Ascending aorta (tissue), 2 donors: ENCODE data around the gene LHFPL3. TPM values are rescaled to one million over a fixed set of nuclear protein-coding genes. Genes with fewer than 3 reads are reported as not detected.

Experiments
- DNase-seq, 2 donors: peaks; one replicate each; pipeline ENCODE4 v3.0.0-alpha.2; 2019; ENCODE audit warnings: low spot score in 2 of 2
- H3K27ac ChIP-seq, 2 donors: fragments of 200-600 bp; sonication (generic); one replicate each; pipeline ENCODE4 v1.5.1; 2016 to 2017; ENCODE audit warnings: mild to moderate bottlenecking in 1 of 2
- H3K27me3 ChIP-seq: fragments of 200-600 bp; sonication (generic); one replicate; pipeline ENCODE4 v1.5.1; 2017
- H3K36me3 ChIP-seq, 2 donors: fragments of 200-600 bp; sonication (generic); one replicate each; pipeline ENCODE4 v1.5.1; 2016
- H3K4me1 ChIP-seq, 2 donors: fragments of 200-600 bp; sonication (generic); one replicate each; pipeline ENCODE4 v1.5.1; 2016 to 2017; ENCODE audit warnings: mild to moderate bottlenecking in 1 of 2
- H3K4me3 ChIP-seq, 2 donors: fragments of 200-600 bp; sonication (generic); one replicate each; pipeline ENCODE4 v1.5.1; 2016 to 2017; ENCODE audit warnings: mild to moderate bottlenecking in 1 of 2
- H3K9me3 ChIP-seq, 2 donors: fragments of 200-600 bp; sonication (generic); one replicate each; pipeline ENCODE4 v1.5.1; 2016
- intact Hi-C: fragments of 100-400 bp; cut with DNase I; formaldehyde crosslinking; loops from one replicate; pipeline ENCODE4 v1.15.1; 2023
- total RNA-seq: library from RNA; depleted of rRNA; stranded (reverse); fragments of >200 nt; gene quantifications from one replicate; pipeline ENCODE4 v1.1.0, GENCODE V29; 2016
- TF ChIP-seq, protein P1 (sequence below), 3 experiments: fragments of 200-600 bp in 2 of 3; fragments of 450-650 bp in 1 of 3; sonication (generic) in 2 of 3; IDR thresholded peaks; one replicate each; pipeline ENCODE4 v1.5.1; 2016 to 2019; ENCODE audit warnings: antibody characterized with exemption in 3 of 3, mild to moderate bottlenecking in 1 of 3, moderate library complexity in 1 of 3

The LHFPL3 gene
- total RNA-seq, 1 donor from 2014 or later: not detected

GRCh38 chr7:104625956-104626355 is 297.6 kb downstream of the LHFPL3 start:
- intact Hi-C loops: no loop called here
- no peak overlapping the region for H3K4me3 ChIP-seq
- H3K4me1 ChIP-seq: no peaks in the 10 kb centered on the region

DNA sequence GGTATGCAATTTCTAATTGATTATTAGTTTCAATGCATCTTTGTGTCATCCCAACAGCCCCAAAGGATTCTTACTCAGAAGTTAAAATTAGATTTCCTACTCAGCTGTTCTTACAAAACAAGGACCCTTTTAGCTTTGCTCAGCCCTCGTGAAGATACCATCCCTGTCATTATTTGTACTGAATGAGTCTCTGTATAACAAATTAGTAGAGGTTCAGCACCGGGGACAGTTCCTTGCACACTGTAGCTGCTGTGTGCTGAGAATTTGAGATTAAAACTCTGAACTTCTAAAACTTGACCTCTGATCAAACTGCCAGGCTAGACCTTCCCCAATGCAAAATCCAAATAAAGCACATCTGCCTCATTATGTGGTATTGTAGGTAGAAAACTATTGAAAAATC is 299.1 kb downstream of the LHFPL3 start:
- Histone ChIP-seq H3K4me1 (no peaks in the 10 kb centered on the region), H3K27ac (no peak overlapping the region), H3K9me3 (no peaks in the 10 kb centered on the region), H3K36me3 (no peaks in the 10 kb centered on the region), H3K27me3 (no peaks in the 10 kb centered on the region), H3K4me3 (no peak overlapping the region)
- intact Hi-C loops: no loop called here
- DNase-seq: no peak
- TF ChIP-seq, protein P1, sequence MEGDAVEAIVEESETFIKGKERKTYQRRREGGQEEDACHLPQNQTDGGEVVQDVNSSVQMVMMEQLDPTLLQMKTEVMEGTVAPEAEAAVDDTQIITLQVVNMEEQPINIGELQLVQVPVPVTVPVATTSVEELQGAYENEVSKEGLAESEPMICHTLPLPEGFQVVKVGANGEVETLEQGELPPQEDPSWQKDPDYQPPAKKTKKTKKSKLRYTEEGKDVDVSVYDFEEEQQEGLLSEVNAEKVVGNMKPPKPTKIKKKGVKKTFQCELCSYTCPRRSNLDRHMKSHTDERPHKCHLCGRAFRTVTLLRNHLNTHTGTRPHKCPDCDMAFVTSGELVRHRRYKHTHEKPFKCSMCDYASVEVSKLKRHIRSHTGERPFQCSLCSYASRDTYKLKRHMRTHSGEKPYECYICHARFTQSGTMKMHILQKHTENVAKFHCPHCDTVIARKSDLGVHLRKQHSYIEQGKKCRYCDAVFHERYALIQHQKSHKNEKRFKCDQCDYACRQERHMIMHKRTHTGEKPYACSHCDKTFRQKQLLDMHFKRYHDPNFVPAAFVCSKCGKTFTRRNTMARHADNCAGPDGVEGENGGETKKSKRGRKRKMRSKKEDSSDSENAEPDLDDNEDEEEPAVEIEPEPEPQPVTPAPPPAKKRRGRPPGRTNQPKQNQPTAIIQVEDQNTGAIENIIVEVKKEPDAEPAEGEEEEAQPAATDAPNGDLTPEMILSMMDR (IDR thresholded peaks at IDR 0.05): no peak

More at GRCh38 chr7:104625956-104626355, 297.6 kb downstream of the LHFPL3 start:
- DNase-seq: no peak
- Histone ChIP-seq H3K36me3 (no peaks in the 10 kb centered on the region), H3K27me3 (no peaks in the 10 kb centered on the region), H3K27ac (no peak overlapping the region), H3K9me3 (no peaks in the 10 kb centered on the region)
- TF ChIP-seq, protein P1 (IDR thresholded peaks at IDR 0.05): no peak

DNA sequence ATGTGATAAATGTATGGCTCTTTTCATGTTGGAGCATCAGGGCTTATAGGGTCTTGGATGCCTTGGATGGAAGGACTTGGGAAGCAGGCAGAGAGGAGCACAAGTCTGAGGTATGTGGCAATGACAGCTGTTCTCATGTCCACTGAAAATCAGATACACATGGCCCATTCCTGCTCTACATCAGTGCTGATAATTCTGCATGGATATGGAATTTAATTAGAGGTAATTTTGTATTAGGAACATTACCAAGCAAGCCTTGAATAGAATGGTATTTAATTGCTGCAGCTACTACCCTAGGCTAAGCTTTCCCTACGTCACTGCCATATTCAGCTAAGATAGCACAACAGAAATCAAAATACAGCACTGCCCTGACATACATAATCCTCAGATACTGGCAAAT is 299.6 kb downstream of the LHFPL3 start:
- H3K27ac ChIP-seq: no peak overlapping the region
- H3K27me3 ChIP-seq: no peaks in the 10 kb centered on the region
- no peaks in the 10 kb centered on the region for H3K9me3 ChIP-seq
- TF ChIP-seq, protein P1 (IDR thresholded peaks at IDR 0.05): no peak
- intact Hi-C loops: no loop called here
- no peaks in the 10 kb centered on the region for H3K36me3 ChIP-seq
- H3K4me3 ChIP-seq: no peak overlapping the region
- no peaks in the 10 kb centered on the region for H3K4me1 ChIP-seq
- DNase-seq: no peak

DNA sequence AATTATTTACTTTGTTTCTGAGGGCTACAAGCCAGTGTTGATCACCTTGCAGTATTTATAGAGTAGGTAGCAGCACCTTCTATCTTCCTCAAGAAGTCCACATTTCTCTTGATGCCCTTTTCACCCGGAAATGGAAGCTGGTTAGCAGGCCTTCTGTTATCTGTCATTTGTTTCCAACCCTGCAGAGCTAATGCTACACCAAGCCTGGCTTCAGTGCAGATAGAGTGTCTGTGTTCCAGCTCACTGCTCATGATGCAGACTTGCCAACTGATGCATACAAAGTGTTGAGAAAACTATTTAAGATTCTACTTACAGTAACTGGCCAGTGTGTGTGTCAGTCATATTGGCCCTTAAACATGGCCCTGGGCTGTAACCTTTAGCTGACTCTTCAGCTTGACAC is 301.0 kb downstream of the LHFPL3 start:
- intact Hi-C loops: no loop called here
- H3K9me3 ChIP-seq: no peaks in the 10 kb centered on the region
- no peaks in the 10 kb centered on the region for H3K4me1 ChIP-seq
- no peaks in the 10 kb centered on the region for H3K27me3 ChIP-seq
- DNase-seq: no peak
- H3K27ac ChIP-seq: no peak overlapping the region
- no peaks in the 10 kb centered on the region for H3K36me3 ChIP-seq
- TF ChIP-seq, protein P1 (IDR thresholded peaks at IDR 0.05): no peak
- H3K4me3 ChIP-seq: no peak overlapping the region

DNA sequence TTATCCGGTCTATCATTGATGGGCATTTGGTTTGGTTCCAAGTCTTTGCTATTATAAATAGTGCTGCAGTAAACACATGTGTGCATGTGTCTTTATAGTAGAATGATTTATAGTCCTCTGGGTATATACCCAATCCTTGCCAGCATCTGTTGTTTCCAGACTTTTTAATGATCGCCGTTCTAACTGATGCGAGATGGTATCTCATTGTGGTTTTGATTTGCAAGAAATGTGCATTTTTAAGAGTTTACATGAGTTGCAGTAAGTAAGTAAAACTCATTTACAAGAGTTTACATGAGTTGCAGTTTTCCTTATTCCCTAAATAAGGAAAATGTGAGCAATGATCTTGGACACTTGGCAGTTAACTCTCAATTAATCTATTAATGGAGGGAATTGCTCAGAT is 312.1 kb downstream of the LHFPL3 start:
- no peak overlapping the region for H3K27ac ChIP-seq
- H3K36me3 ChIP-seq: no peaks in the 10 kb centered on the region
- no peak overlapping the region for H3K4me3 ChIP-seq
- no peaks in the 10 kb centered on the region for H3K4me1 ChIP-seq
- H3K9me3 ChIP-seq: no peaks in the 10 kb centered on the region
- intact Hi-C loops: no loop called here
- no peak for DNase-seq
- TF ChIP-seq, protein P1 (IDR thresholded peaks at IDR 0.05): no peak
- no peaks in the 10 kb centered on the region for H3K27me3 ChIP-seq

DNA sequence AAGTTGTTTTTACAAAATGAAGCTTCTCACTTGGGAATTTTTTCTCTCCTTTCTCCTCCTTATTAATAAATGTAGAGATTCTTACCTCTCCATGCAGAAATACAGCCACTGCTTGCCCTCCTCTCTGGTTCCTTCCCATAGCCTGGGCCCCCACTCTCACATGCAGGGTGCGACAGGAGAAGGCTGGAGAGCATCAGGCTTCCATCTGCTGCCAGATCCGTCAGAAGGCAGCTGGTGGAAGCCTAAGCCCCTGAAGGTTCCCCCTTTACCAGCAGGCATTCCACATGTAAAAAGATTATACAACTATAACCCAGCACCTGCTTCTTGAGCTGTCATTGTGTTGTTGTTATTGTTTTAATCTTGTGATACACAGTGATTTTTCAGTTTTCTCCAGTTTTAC is 314.2 kb downstream of the LHFPL3 start:
- no peak for DNase-seq
- TF ChIP-seq, protein P1 (IDR thresholded peaks at IDR 0.05): no peak

More for the DNA sequence above, 314.2 kb downstream of the LHFPL3 start:
- Histone ChIP-seq H3K36me3 (no peaks in the 10 kb centered on the region), H3K4me1 (no peaks in the 10 kb centered on the region), H3K27me3 (no peaks in the 10 kb centered on the region), H3K9me3 (no peaks in the 10 kb centered on the region), H3K4me3 (no peak overlapping the region), H3K27ac (no peak overlapping the region)
- intact Hi-C loops: no loop called here
